ENCODE results near the gene NCS1. TPM values are rescaled to one million over a fixed set of nuclear protein-coding genes. Genes with fewer than 3 reads are reported as not detected.
A peak's percentile ranks its signal among the peaks of the same experiment; 100 is the strongest.

NCS1 gene
- total RNA-seq, 2 donors from 2014 or later, result 18.7 to 28.1 TPM

- H3K4me3 Mint-ChIP-seq, result peak overlapping the region; percentile 25 to 33
- H3K36me3 Mint-ChIP-seq (ENCODE audit: insufficient read depth in 2 of 2), result peaks cover 5 to 9% of the 10 kb centered on the region in 2 donors
- ATAC-seq (replicated peaks in 1 of 2) (peak; percentile 33 to 38), DNase-seq (peak in 1 of 2 donors; percentile 16)
- H3K4me1 Mint-ChIP-seq (ENCODE audit: low read depth), result peaks cover 68% of the 10 kb centered on the region
- peaks cover 2% of the 10 kb centered on the region for H3K27me3 Mint-ChIP-seq (ENCODE audit: low read depth)
- H3K27ac Mint-ChIP-seq, result peak overlapping the region; percentile 90
- H3K9me3 Mint-ChIP-seq, result no peaks in the 10 kb centered on the region
Observed at GRCh38 chr9:130138791-130139190, 33.4 kb upstream of the NCS1 start.

GRCh38 chr9:130139251-130139650, 33.0 kb upstream of the NCS1 start:
- ATAC-seq (replicated peaks in 1 of 2), result no peak
- Mint-ChIP-seq H3K4me1 (ENCODE audit: low read depth) (peaks cover 72% of the 10 kb centered on the region), H3K27ac (peak overlapping the region; percentile 90)

GRCh38 chr9:130140706-130141105, 31.5 kb upstream of the NCS1 start:
- ATAC-seq (replicated peaks in 1 of 2) (peak; percentile 79 to 82), DNase-seq (peak; percentile 65 to 75)
- no peaks in the 10 kb centered on the region for H3K9me3 Mint-ChIP-seq
- peaks cover 5% of the 10 kb centered on the region in 2 donors for H3K36me3 Mint-ChIP-seq (ENCODE audit: insufficient read depth in 2 of 2)
- H3K27me3 Mint-ChIP-seq (ENCODE audit: low read depth), result peaks cover 16% of the 10 kb centered on the region
- H3K4me1 Mint-ChIP-seq (ENCODE audit: low read depth), result peaks cover 81% of the 10 kb centered on the region
- peak overlapping the region; percentile 10 for H3K27ac Mint-ChIP-seq
- H3K4me3 Mint-ChIP-seq, result peak overlapping the region; percentile 48 to 66

More at GRCh38 chr9:130139251-130139650, 33.0 kb upstream of the NCS1 start:
- Mint-ChIP-seq H3K9me3 (no peaks in the 10 kb centered on the region), H3K4me3 (peak overlapping the region; percentile 25 to 33), H3K36me3 (ENCODE audit: insufficient read depth in 2 of 2) (peaks cover 5 to 9% of the 10 kb centered on the region in 2 donors), H3K27me3 (ENCODE audit: low read depth) (peaks cover 7% of the 10 kb centered on the region)
- no peak for DNase-seq

GRCh38 chr9:130142056-130142455, 30.1 kb upstream of the NCS1 start:
- no peaks in the 10 kb centered on the region for H3K9me3 Mint-ChIP-seq
- no peak for ATAC-seq (replicated peaks in 1 of 2)
- peaks cover 80% of the 10 kb centered on the region for H3K4me1 Mint-ChIP-seq (ENCODE audit: low read depth)
- no peak overlapping the region for H3K27ac Mint-ChIP-seq
- no peak overlapping the region for H3K4me3 Mint-ChIP-seq
- DNase-seq, result no peak
- no peaks in the 10 kb centered on the region for H3K36me3 Mint-ChIP-seq (ENCODE audit: insufficient read depth in 2 of 2)
- peaks cover 24% of the 10 kb centered on the region for H3K27me3 Mint-ChIP-seq (ENCODE audit: low read depth)

GRCh38 chr9:130142641-130143040, 29.6 kb upstream of the NCS1 start:
- no peak overlapping the region for H3K27ac Mint-ChIP-seq
- H3K27me3 Mint-ChIP-seq (ENCODE audit: low read depth), result peaks cover 24% of the 10 kb centered on the region
- ATAC-seq (replicated peaks in 1 of 2) (no peak), DNase-seq (no peak)
- peaks cover 80% of the 10 kb centered on the region for H3K4me1 Mint-ChIP-seq (ENCODE audit: low read depth)
- no peak overlapping the region for H3K4me3 Mint-ChIP-seq
- H3K36me3 Mint-ChIP-seq (ENCODE audit: insufficient read depth in 2 of 2), result no peaks in the 10 kb centered on the region
- H3K9me3 Mint-ChIP-seq, result no peaks in the 10 kb centered on the region

GRCh38 chr9:130143279-130143893, 28.8 kb upstream of the NCS1 start:
- H3K4me3 Mint-ChIP-seq, result peak overlapping the region; percentile 34 to 58

GRCh38 chr9:130143958-130144366, 28.2 kb upstream of the NCS1 start:
- Mint-ChIP-seq H3K4me3 (peak overlapping the region; percentile 34 to 58), H3K27ac (no peak overlapping the region), H3K27me3 (ENCODE audit: low read depth) (peaks cover 24% of the 10 kb centered on the region), H3K36me3 (ENCODE audit: insufficient read depth in 2 of 2) (no peaks in the 10 kb centered on the region), H3K9me3 (no peaks in the 10 kb centered on the region), H3K4me1 (ENCODE audit: low read depth) (peaks cover 72% of the 10 kb centered on the region)
- ATAC-seq (replicated peaks in 1 of 2) (no peak), DNase-seq (peak in 1 of 2 donors; percentile 36)

More at GRCh38 chr9:130143279-130143893, 28.8 kb upstream of the NCS1 start:
- no peaks in the 10 kb centered on the region for H3K36me3 Mint-ChIP-seq (ENCODE audit: insufficient read depth in 2 of 2)
- peaks cover 78% of the 10 kb centered on the region for H3K4me1 Mint-ChIP-seq (ENCODE audit: low read depth)
- ATAC-seq (replicated peaks in 1 of 2) (no peak), DNase-seq (no peak)
- peaks cover 24% of the 10 kb centered on the region for H3K27me3 Mint-ChIP-seq (ENCODE audit: low read depth)
- H3K9me3 Mint-ChIP-seq, result no peaks in the 10 kb centered on the region
- no peak overlapping the region for H3K27ac Mint-ChIP-seq

GRCh38 chr9:130144703-130145102, 27.5 kb upstream of the NCS1 start:
- peak overlapping the region; percentile 33 for H3K27ac Mint-ChIP-seq
- H3K4me3 Mint-ChIP-seq, result peak overlapping the region in 1 of 2 donors; percentile 16
- DNase-seq, result no peak
- peaks cover 64% of the 10 kb centered on the region for H3K4me1 Mint-ChIP-seq (ENCODE audit: low read depth)
- no peaks in the 10 kb centered on the region for H3K36me3 Mint-ChIP-seq (ENCODE audit: insufficient read depth in 2 of 2)
- no peak for ATAC-seq (replicated peaks in 1 of 2)
- no peaks in the 10 kb centered on the region for H3K9me3 Mint-ChIP-seq
- H3K27me3 Mint-ChIP-seq (ENCODE audit: low read depth), result peaks cover 24% of the 10 kb centered on the region

- peaks cover 24% of the 10 kb centered on the region for H3K27me3 Mint-ChIP-seq (ENCODE audit: low read depth)
- no peak overlapping the region for H3K27ac Mint-ChIP-seq
- no peak for ATAC-seq (replicated peaks in 1 of 2)
- no peak overlapping the region for H3K4me3 Mint-ChIP-seq
- no peaks in the 10 kb centered on the region for H3K9me3 Mint-ChIP-seq
- H3K36me3 Mint-ChIP-seq (ENCODE audit: insufficient read depth in 2 of 2), result no peaks in the 10 kb centered on the region
- H3K4me1 Mint-ChIP-seq (ENCODE audit: low read depth), result peaks cover 55% of the 10 kb centered on the region
- no peak for DNase-seq
Observed at GRCh38 chr9:130145658-130146057, 26.5 kb upstream of the NCS1 start.

GRCh38 chr9:130147198-130147597, 25.0 kb upstream of the NCS1 start:
- no peak for DNase-seq
- H3K9me3 Mint-ChIP-seq, result no peaks in the 10 kb centered on the region
- peak; percentile 18 to 56 for ATAC-seq (replicated peaks in 1 of 2)
- no peaks in the 10 kb centered on the region for H3K36me3 Mint-ChIP-seq (ENCODE audit: insufficient read depth in 2 of 2)
- peaks cover 41% of the 10 kb centered on the region for H3K4me1 Mint-ChIP-seq (ENCODE audit: low read depth)
- peaks cover 24% of the 10 kb centered on the region for H3K27me3 Mint-ChIP-seq (ENCODE audit: low read depth)
- no peak overlapping the region for H3K4me3 Mint-ChIP-seq
- no peak overlapping the region for H3K27ac Mint-ChIP-seq

- no peak for DNase-seq
- peaks cover 41% of the 10 kb centered on the region for H3K4me1 Mint-ChIP-seq (ENCODE audit: low read depth)
- H3K4me3 Mint-ChIP-seq, result no peak overlapping the region
- ATAC-seq (replicated peaks in 1 of 2), result no peak
- no peaks in the 10 kb centered on the region for H3K9me3 Mint-ChIP-seq
- H3K27me3 Mint-ChIP-seq (ENCODE audit: low read depth), result peaks cover 24% of the 10 kb centered on the region
- no peaks in the 10 kb centered on the region for H3K36me3 Mint-ChIP-seq (ENCODE audit: insufficient read depth in 2 of 2)
- H3K27ac Mint-ChIP-seq, result no peak overlapping the region
Observed at GRCh38 chr9:130147910-130148309, 24.3 kb upstream of the NCS1 start.

GRCh38 chr9:130149031-130149430, 23.2 kb upstream of the NCS1 start:
- Mint-ChIP-seq H3K4me1 (ENCODE audit: low read depth) (peaks cover 32% of the 10 kb centered on the region), H3K27ac (no peak overlapping the region), H3K27me3 (ENCODE audit: low read depth) (peaks cover 20% of the 10 kb centered on the region), H3K36me3 (ENCODE audit: insufficient read depth in 2 of 2) (no peaks in the 10 kb centered on the region), H3K4me3 (no peak overlapping the region), H3K9me3 (no peaks in the 10 kb centered on the region)
- no peak for ATAC-seq (replicated peaks in 1 of 2)
- DNase-seq, result no peak

- DNase-seq, result no peak
Observed at GRCh38 chr9:130149654-130150286, 22.4 kb upstream of the NCS1 start.

More at GRCh38 chr9:130149654-130150286, 22.4 kb upstream of the NCS1 start:
- H3K27me3 Mint-ChIP-seq (ENCODE audit: low read depth), result peaks cover 12% of the 10 kb centered on the region
- no peaks in the 10 kb centered on the region for H3K36me3 Mint-ChIP-seq (ENCODE audit: insufficient read depth in 2 of 2)
- no peak overlapping the region for H3K4me3 Mint-ChIP-seq
- peaks cover 25% of the 10 kb centered on the region for H3K4me1 Mint-ChIP-seq (ENCODE audit: low read depth)
- no peaks in the 10 kb centered on the region for H3K9me3 Mint-ChIP-seq
- ATAC-seq (replicated peaks in 1 of 2), result no peak
- no peak overlapping the region for H3K27ac Mint-ChIP-seq
